GM19043 (cell line): Measurements from ENCODE around the gene DYNLT4.

ENCODE experiments used
- ATAC-seq: cut with Tn5 transposase; IDR thresholded peaks from one replicate; pipeline ENCODE4 v1.9.1; 2021; ENCODE audit warnings: low read depth; ENCODE audit not compliant: unreplicated experiment

DYNLT4 gene

GRCh38 chr1:44792736-44793502 is 14.2 kb downstream of the DYNLT4 start:
- ATAC-seq, result no peak

DNA sequence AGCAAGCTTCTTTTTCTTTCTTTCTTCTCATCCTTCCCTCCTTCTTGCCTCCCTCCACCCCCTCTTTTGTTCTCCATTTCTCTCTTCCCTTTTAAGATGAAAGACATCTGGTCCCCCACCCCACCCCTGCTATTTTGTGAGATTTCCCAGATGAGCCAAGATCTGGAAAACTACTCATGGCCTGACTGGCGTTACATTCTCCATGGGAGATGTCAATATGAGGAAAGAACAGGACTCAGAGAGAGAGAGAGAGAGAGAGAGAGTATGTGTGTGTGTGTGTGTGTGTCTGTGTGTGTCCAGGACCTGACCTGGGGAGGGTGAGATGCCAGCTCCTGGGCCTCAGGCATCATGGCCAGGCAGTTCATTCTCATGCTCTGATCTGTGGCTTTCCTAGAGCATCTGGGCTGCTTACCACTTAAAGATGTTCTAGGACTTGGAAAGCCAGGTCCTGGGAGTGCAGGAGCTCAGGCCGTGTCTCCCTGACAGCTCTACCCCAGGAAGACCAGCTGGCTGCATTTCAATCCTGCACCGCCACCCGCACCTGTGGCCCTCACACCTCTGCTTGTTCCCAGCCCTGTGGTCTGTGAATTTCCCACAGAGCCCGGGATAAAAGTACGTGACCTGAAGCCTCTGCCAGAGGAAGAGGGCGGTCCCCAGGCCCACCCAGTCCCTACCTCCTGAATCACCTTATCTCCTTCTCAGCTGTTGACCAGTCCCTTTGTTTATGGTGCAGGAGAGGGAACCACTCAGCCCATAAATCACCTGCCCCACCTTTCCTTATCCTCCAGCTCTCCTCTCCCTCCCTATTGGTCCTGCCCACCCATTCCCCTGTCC is 16.0 kb downstream of the DYNLT4 start:
- ATAC-seq, result no peak

DNA sequence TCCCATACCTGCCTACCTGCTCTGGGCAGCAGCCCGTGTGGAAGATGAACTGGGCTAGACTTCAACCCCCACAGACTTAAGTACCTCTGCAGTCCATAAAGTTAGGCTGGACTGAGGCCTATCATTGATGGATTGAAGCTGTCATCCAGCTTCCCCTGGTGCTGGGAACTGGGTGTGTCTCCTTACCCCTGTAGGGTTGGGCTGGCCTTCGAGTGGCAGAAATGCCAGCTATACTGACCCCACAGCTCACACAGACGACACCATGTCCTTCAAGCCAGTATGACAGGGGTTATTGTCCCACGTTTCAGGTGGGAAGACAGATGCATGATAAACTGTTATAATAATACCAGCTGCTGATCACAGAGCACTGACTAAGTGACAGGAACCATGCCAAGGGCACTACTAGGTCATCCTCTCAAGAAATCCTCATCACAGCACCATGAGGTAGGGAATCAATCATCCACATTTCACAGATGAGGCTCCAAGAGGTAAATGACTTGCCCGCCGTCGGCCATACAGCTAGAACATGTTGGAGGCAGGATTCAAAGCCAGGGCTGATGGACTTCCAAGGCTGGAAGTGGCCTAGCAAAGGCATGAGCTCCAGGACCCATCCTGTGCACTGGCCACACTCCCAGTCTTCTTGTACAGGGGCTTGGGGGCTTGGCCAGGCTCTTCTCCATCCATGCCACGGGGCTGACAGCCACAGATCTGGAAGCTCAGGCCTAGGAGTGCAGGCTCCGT is 18.9 kb downstream of the DYNLT4 start, which contains the start of gene BEST4:
Gene BEST4, minus strand, starts transcription at position 51 of the 741 bp plus-strand sequence. CDS start 465 bp downstream, outside the sequence.
- ATAC-seq, result no peak

GRCh38 chr1:44787506-44787905 is 19.6 kb downstream of the DYNLT4 start:
- ATAC-seq, result no peak

- ATAC-seq, result no peak
These were observed 20.2 kb downstream of the DYNLT4 start for GRCh38 chr1:44786841-44787426.

- ATAC-seq, result peak; percentile 53
These were observed 20.9 kb downstream of the DYNLT4 start for GRCh38 chr1:44786138-44786840.

DNA sequence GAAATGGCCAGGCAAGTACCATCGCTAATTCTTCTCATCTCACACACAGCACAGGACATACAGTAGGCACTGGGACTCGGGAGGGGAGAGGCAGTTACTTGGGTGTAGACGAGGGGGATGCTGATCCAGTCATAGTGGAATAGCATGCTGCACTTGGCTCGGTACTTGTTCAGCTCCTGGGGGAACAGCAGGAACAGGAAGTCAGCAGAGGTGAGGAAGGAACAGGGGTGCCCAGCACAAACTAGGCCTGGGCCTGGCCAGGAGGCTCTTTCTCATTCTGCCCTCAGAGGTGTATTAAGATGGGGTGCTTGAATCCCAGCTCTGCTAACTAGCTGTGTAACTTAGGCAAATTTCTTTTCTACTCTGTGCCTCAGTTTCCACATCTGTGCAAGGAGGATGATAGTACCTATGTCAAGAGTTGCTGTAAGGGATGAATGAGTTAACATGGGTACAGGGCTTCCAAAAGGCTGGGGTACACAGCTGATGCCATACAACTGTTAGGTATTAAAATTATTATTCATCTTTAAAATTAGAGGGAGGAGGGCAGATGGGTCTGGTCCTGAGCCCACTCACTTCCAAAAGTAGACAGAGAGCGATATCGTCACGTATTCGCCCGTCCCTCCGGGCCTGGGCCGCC is 21.5 kb downstream of the DYNLT4 start:
- no peak for ATAC-seq

GRCh38 chr1:44785029-44785380 is 22.1 kb downstream of the DYNLT4 start:
- ATAC-seq, result no peak

- ATAC-seq, result no peak
These were observed 22.8 kb downstream of the DYNLT4 start for GRCh38 chr1:44784094-44785028.

DNA sequence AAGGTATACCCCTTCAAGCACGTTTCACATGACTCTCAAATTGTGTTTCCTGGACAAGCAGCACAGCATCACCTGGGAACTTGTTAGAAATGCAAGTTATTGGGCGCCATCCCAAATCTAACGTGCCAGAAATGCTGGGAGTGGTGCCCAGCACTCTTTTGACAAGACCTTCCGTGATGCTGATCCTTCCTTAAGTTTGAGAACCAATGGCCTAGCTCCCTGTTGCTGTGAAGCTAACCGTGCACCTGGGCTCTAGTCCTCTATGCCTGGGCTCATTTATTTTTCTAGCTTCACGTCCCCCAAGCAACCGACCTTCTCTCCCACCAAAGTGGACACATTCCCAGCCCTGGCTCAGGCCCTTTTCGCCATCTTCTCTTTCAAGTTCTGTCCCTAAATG is 23.5 kb downstream of the DYNLT4 start:
- ATAC-seq, result no peak

DNA sequence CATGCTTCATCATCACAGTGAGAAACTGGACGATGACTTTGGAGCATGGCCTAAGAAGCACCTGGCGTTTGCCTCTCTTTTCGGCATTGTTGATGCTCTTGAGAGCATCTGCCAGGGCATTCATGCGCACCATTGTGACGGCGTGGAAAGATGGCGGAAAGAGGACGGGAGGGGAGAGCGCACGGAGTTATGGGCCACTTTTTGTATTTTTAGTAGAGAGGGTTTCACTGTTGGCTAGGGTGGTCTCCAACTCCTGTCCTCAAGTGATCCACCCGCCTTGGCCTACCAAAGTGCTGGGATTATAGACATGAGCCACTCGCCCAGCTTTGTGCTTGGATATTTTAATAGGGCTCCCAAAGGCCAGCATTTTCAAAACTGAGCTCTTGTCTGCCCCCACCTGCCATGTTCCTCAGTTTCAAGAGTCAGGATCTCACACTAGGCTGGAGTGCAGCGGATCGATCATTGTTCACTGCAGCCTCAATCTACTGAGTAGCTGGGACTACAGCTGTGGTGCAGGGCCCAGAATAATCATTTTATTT is 26.5 kb downstream of the DYNLT4 start:
- no peak for ATAC-seq

- no peak for ATAC-seq
These were observed 28.2 kb downstream of the DYNLT4 start for GRCh38 chr1:44778705-44779576.

GRCh38 chr1:44777969-44778635 is 29.0 kb downstream of the DYNLT4 start:
- no peak for ATAC-seq

GRCh38 chr1:44777547-44777946 is 29.6 kb downstream of the DYNLT4 start:
- ATAC-seq, result no peak

GRCh38 chr1:44776730-44777068 is 30.5 kb downstream of the DYNLT4 start:
- ATAC-seq, result no peak

GRCh38 chr1:44775930-44776729 is 31.0 kb downstream of the DYNLT4 start:
- no peak for ATAC-seq
